RWPE2 (cell line): Measurements from ENCODE around the gene FCAR.
A peak's percentile ranks its signal among the peaks of the same experiment; 100 is the strongest.
"Not testable (repeated sequence)": the region's sequence is repeated elsewhere in the genome, so short reads cannot be mapped to it uniquely, and the experiment has no call there.

ENCODE experiments used
- ATAC-seq: fragments of 200-7000 bp; cut with Tn5 transposase; 3 replicates; pipeline ENCODE4 v1.9.1; 2021; ENCODE audit warnings: low read depth
- DNase-seq: peaks from one replicate; pipeline ENCODE4 v3.0.0-alpha.2; 2020; ENCODE audit warnings: low spot score
- H3K27ac ChIP-seq: fragments of 450-650 bp; 2 replicates; pipeline ENCODE4 v1.5.1; 2017; ENCODE audit warnings: mild to moderate bottlenecking; ENCODE audit not compliant: poor library complexity, severe bottlenecking
- H3K27me3 ChIP-seq: fragments of 250-450 bp; sonication (Bioruptor Pico); 2 replicates; pipeline ENCODE4 v1.5.1; 2021; ENCODE audit warnings: mild to moderate bottlenecking, moderate library complexity; ENCODE audit not compliant: insufficient read depth, poor library complexity, severe bottlenecking
- H3K36me3 ChIP-seq: fragments of 250-450 bp; sonication (Bioruptor Pico); 2 replicates; pipeline ENCODE4 v1.5.1; 2020; ENCODE audit warnings: low read depth, mild to moderate bottlenecking, moderate library complexity
- H3K4me1 ChIP-seq: fragments of 250-450 bp; sonication (Bioruptor Pico); 2 replicates; pipeline ENCODE4 v1.5.1; 2021; ENCODE audit warnings: mild to moderate bottlenecking, moderate library complexity; ENCODE audit not compliant: insufficient read depth, poor library complexity, severe bottlenecking
- H3K4me3 ChIP-seq: fragments of 250-450 bp; sonication (Bioruptor Pico); 2 replicates; pipeline ENCODE4 v1.5.1; 2021; ENCODE audit warnings: mild to moderate bottlenecking, moderate library complexity; ENCODE audit not compliant: severe bottlenecking
- H3K9me3 ChIP-seq: fragments of 250-450 bp; sonication (Bioruptor Pico); 2 replicates; pipeline ENCODE4 v1.5.1; 2021; ENCODE audit warnings: mild to moderate bottlenecking, moderate library complexity; ENCODE audit not compliant: severe bottlenecking
- TF ChIP-seq, protein P1 (sequence below): fragments of 450-650 bp; IDR thresholded peaks from one replicate; pipeline ENCODE4 v1.5.1; 2017; ENCODE audit warnings: mild to moderate bottlenecking, moderate library complexity; ENCODE audit not compliant: poor library complexity, severe bottlenecking

The FCAR gene

DNA sequence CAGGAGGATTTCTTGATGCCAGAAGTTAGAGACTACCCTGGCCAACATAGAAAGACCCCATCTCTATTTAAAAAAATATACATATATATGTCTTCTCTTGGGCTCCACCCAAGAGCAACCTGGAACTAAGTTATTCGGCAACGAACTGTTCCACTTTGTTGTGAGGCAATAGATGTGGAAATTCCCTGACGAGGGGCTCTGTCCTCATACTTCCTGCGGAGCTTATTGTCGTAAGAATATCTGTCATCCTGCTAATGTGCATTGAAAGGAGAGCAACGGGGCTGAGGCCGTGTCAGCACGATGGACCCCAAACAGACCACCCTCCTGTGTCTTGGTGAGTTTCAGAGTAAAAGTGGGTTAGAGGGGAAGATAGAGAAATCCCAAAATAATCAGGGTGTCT is at the start of gene FCAR:
Gene FCAR, plus strand, starts transcription at position 246 of the 400 bp plus-strand sequence. Its CDS starts 55 bp downstream, at position 301.
- Histone ChIP-seq H3K9me3 (no peaks in the 10 kb centered on the region), H3K4me1 (no peaks in the 10 kb centered on the region), H3K27me3 (no peaks in the 10 kb centered on the region), H3K36me3 (no peaks in the 10 kb centered on the region), H3K27ac (no peak within 1 kb of the TSS), H3K4me3 (no peak within 1 kb of the TSS)
- ATAC-seq = no peak
- no peak for DNase-seq
- TF ChIP-seq, protein P1, sequence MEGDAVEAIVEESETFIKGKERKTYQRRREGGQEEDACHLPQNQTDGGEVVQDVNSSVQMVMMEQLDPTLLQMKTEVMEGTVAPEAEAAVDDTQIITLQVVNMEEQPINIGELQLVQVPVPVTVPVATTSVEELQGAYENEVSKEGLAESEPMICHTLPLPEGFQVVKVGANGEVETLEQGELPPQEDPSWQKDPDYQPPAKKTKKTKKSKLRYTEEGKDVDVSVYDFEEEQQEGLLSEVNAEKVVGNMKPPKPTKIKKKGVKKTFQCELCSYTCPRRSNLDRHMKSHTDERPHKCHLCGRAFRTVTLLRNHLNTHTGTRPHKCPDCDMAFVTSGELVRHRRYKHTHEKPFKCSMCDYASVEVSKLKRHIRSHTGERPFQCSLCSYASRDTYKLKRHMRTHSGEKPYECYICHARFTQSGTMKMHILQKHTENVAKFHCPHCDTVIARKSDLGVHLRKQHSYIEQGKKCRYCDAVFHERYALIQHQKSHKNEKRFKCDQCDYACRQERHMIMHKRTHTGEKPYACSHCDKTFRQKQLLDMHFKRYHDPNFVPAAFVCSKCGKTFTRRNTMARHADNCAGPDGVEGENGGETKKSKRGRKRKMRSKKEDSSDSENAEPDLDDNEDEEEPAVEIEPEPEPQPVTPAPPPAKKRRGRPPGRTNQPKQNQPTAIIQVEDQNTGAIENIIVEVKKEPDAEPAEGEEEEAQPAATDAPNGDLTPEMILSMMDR = no peak

DNA sequence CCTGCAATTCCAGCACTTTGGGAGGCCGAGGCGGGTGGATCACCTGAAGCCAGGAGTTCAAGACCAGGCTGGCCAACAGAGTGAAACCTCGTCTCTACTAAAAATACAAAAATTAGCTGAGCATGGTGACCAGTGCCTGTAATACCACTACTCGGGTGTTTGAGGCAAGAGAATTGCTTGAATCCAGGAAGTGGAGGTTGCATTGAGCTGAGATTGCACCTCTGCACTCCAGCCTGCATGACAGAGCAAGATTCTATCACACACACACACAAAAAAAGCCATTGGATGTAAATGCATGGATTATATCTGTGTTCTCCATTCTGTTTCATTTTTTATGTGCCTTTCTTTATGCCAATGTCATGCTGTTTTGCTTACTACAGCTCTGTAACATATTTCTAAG is 49.6 kb upstream of the FCAR start:
- not testable (repeated sequence) for H3K27ac ChIP-seq, H3K36me3 ChIP-seq, DNase-seq, H3K9me3 ChIP-seq, H3K4me3 ChIP-seq, H3K27me3 ChIP-seq, H3K4me1 ChIP-seq, ATAC-seq

DNA sequence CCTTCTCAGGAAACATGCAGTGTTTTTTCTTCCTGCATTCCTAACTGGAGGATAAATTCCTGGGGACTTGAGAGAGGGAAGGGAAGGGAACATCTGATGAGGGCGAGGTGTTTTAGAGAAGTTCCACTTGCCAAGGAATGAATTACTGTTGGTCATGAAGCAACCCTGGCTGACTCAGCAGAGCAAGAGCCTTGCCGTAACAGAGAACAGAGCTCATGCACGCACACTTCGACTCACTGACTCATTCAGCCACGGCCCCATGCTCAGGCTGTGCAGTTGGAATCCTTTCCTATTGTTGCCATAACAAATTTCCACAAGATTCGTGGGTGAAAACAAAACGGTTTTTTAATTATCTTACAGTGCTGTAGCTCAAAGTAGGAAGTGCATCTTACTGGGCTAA is 48.7 kb upstream of the FCAR start:
- H3K27ac ChIP-seq, H3K4me3 ChIP-seq, DNase-seq, H3K36me3 ChIP-seq, H3K4me1 ChIP-seq, H3K9me3 ChIP-seq, H3K27me3 ChIP-seq: not testable (repeated sequence)
- 0 out of 3 replicates have a peak, but pooled peaks have one; percentile 41 for ATAC-seq

DNA sequence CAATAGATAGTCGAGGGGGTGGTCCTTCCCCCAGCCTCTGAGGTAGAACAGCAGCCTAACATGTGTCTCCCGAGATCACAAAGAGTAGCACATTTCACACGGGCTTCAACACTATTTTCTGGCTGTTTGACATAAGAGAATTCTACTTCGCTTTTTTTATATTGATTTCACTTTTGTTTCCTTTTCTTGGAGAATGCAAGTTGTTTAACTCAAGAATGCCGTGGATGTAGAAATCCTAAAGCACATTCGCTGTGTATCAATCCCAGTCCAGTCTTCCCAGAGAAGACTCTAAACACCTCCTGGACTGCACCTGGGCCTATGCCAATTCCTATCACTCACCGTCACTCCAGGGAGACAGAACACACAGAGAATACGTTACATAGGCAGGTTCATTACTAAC is 46.0 kb upstream of the FCAR start:
- not testable (repeated sequence) for DNase-seq, H3K27ac ChIP-seq, H3K27me3 ChIP-seq, H3K9me3 ChIP-seq, ATAC-seq, H3K4me3 ChIP-seq, H3K4me1 ChIP-seq, H3K36me3 ChIP-seq

DNA sequence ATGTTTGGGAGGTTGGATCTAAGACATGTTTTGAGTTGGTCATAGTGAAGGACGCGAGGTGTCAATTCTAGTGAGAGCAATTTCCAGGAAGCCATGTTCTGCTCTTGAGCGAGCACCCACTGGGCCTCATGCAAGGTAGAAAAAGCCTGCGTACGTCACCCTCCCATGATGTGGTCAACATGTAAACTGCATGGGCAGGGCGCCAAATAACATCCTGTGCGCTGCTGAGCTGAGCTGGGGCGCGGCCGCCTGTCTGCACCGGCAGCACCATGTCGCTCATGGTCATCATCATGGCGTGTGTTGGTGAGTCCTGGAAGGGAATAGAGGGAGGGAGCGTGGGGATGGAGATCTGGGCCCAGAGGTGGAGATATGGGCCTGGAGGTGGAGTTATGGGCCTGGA is 41.5 kb upstream of the FCAR start, which contains the start of gene KIR2DS4:
Gene KIR2DS4, plus strand, starts transcription at position 181 of the 400 bp plus-strand sequence.
- ATAC-seq, H3K4me3 ChIP-seq, DNase-seq, H3K27me3 ChIP-seq, H3K36me3 ChIP-seq, H3K4me1 ChIP-seq, H3K9me3 ChIP-seq, H3K27ac ChIP-seq: not testable (repeated sequence)

DNA sequence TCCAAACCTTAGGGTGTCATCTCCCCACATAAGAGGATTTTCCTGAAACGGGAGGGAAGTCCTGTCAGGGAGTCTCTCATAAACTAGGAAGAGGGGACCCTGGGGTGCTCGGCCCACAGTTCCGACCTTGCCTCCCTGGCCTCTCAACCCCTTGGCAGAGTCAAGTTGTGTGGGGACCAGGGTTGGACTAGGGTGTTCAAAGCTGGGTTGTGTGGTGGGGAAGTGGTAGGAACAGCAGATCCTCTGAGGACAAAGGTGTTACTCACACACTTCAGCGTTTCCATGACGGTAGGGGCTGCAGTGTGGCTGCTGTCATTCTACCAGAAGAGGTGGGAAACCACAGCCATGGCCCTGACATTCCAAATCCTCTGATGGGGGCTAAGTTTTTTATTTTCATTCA is 38.9 kb upstream of the FCAR start:
- H3K4me1 ChIP-seq, H3K27me3 ChIP-seq, H3K27ac ChIP-seq, ATAC-seq, H3K36me3 ChIP-seq, H3K4me3 ChIP-seq, DNase-seq, H3K9me3 ChIP-seq: not testable (repeated sequence)

DNA sequence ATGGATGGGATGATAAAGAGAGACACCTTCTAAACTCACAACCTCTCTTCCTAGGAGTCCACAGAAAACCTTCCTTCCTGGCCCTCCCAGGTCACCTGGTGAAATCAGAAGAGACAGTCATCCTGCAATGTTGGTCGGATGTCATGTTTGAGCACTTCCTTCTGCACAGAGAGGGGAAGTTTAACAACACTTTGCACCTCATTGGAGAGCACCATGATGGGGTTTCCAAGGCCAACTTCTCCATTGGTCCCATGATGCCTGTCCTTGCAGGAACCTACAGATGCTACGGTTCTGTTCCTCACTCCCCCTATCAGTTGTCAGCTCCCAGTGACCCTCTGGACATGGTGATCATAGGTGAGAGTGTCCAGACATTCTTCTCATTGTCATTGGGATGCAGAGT is 36.5 kb upstream of the FCAR start:
- ATAC-seq, H3K27me3 ChIP-seq, H3K36me3 ChIP-seq, H3K9me3 ChIP-seq, H3K4me1 ChIP-seq, H3K27ac ChIP-seq, H3K4me3 ChIP-seq, DNase-seq: not testable (repeated sequence)

DNA sequence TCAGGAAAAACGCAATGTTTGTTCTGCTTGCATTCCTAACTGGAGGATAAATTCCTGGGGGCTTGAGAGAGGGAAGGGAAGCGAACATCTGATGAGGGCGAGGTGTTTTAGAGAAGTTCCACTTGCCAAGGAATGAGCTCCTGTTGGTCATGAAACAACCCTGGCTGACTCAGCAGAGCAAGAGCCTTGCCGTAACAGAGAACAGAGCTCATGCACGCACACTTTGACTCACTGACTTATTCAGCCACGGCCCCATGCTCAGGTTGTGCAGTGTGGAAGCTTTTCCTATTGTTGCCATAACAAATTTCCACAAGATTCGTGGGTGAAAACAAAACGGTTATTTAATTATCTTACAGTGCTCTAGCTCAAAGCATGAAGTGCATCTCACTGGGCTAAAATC is 30.9 kb upstream of the FCAR start:
- not testable (repeated sequence) for H3K9me3 ChIP-seq, H3K4me3 ChIP-seq, ATAC-seq, H3K36me3 ChIP-seq, DNase-seq, H3K4me1 ChIP-seq, H3K27me3 ChIP-seq, H3K27ac ChIP-seq

DNA sequence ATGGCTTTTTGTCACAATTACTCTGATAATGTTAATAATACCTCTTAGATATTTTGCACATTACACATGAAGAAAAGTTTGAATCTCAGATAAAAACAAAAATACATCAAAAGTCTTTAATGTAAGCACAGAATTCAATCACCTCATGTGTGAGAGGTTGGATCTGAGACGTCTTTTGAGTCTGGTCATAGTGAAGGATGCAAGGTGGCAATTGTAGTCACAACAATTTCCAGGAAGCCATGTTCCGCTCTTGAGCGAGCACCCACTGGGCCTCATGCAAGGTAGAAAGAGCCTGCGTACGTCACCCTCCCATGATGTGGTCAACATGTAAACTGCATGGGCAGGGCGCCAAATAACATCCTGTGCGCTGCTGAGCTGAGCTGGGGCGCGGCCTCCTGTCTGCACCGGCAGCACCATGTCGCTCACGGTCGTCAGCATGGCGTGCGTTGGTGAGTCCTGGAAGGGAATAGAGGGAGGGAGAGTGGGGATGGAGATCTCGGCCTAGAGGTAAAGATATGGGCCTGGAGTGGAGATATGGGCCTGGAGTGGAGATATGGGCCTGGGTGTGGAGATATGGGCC is 23.9 kb upstream of the FCAR start, which contains the start of gene KIR3DL2:
Gene KIR3DL2, plus strand, starts transcription at position 383 of the 580 bp plus-strand sequence. Its CDS starts 33 bp downstream, at position 416.
- not testable (repeated sequence) for ATAC-seq, H3K4me1 ChIP-seq, H3K27ac ChIP-seq, DNase-seq, H3K27me3 ChIP-seq, H3K36me3 ChIP-seq, H3K4me3 ChIP-seq, H3K9me3 ChIP-seq
